KMS-11 (cell line): ENCODE results near the gene BNIP5.

Experiments used
- H2AFZ ChIP-seq: fragments of 200-600 bp; sonication (generic); 2 replicates; pipeline ENCODE4 v1.6.1; 2016; ENCODE audit warnings: antibody characterized with exemption, mixed run types, low read depth
- H3K27ac ChIP-seq: fragments of 200-600 bp; sonication (generic); 2 replicates; pipeline ENCODE4 v1.6.1; 2016; ENCODE audit warnings: mild to moderate bottlenecking, mixed run types
- H3K27me3 ChIP-seq: fragments of 200-600 bp; sonication (generic); 2 replicates; pipeline ENCODE4 v1.6.1; 2017; ENCODE audit warnings: mild to moderate bottlenecking, low read depth, mixed run types, moderate library complexity; ENCODE audit not compliant: insufficient read depth
- H3K36me3 ChIP-seq: fragments of 200-600 bp; sonication (generic); 2 replicates; pipeline ENCODE4 v1.6.1; 2017; ENCODE audit warnings: mild to moderate bottlenecking, mixed run types; ENCODE audit not compliant: insufficient read depth
- H3K4me1 ChIP-seq: fragments of 200-600 bp; sonication (generic); 2 replicates; pipeline ENCODE4 v1.6.1; 2016; ENCODE audit warnings: mild to moderate bottlenecking, low read depth, mixed run types; ENCODE audit not compliant: poor library complexity, severe bottlenecking
- H3K4me2 ChIP-seq: fragments of 200-600 bp; sonication (generic); 2 replicates; pipeline ENCODE4 v1.7.0; 2016; ENCODE audit warnings: mild to moderate bottlenecking, mixed run types
- H3K4me3 ChIP-seq: fragments of 200-600 bp; sonication (generic); IDR thresholded peaks from 2 replicates; pipeline ENCODE4 v1.6.1; 2017; ENCODE audit warnings: low read depth, low read length, mixed read lengths; ENCODE audit not compliant: insufficient read depth
- H3K79me2 ChIP-seq: fragments of 200-600 bp; sonication (generic); 2 replicates; pipeline ENCODE4 v1.6.1; 2016; ENCODE audit warnings: low read depth, mixed run types; ENCODE audit not compliant: insufficient read depth
- H3K9ac ChIP-seq: fragments of 200-600 bp; sonication (generic); 2 replicates; pipeline ENCODE4 v1.6.1; 2016; ENCODE audit warnings: mild to moderate bottlenecking, mixed run types
- H4K20me1 ChIP-seq: fragments of 200-600 bp; sonication (generic); 2 replicates; pipeline ENCODE4 v1.6.1; 2016; ENCODE audit warnings: mild to moderate bottlenecking, mixed run types; ENCODE audit not compliant: insufficient read depth
- CTCF ChIP-seq: fragments of 200-600 bp; sonication (generic); conservative IDR thresholded peaks from 2 replicates; pipeline ENCODE4 v1.6.1; 2017; ENCODE audit warnings: low read depth, mild to moderate bottlenecking, antibody characterized with exemption, low read length, moderate library complexity, mixed read lengths

Gene BNIP5

GRCh38 chr6:36381502-36382389, 45.1 kb upstream of the BNIP5 start:
- no peak overlapping the region for H2AFZ ChIP-seq
- no peaks in the 10 kb centered on the region for H3K27me3 ChIP-seq
- no peaks in the 10 kb centered on the region for H3K4me1 ChIP-seq
- H4K20me1 ChIP-seq: no peaks in the 10 kb centered on the region
- no peaks in the 10 kb centered on the region for H3K79me2 ChIP-seq
- no peak overlapping the region for H3K9ac ChIP-seq
- no peak overlapping the region for H3K4me3 ChIP-seq
- H3K4me2 ChIP-seq: no peak overlapping the region
- TF ChIP-seq CTCF: no peak
- H3K27ac ChIP-seq: no peak overlapping the region
- H3K36me3 ChIP-seq: no peaks in the 10 kb centered on the region

GRCh38 chr6:36380166-36380565, 43.5 kb upstream of the BNIP5 start:
- Histone ChIP-seq H3K79me2 (no peaks in the 10 kb centered on the region), H3K9ac (no peak overlapping the region), H3K27me3 (no peaks in the 10 kb centered on the region), H2AFZ (no peak overlapping the region), H3K27ac (no peak overlapping the region), H3K36me3 (no peaks in the 10 kb centered on the region), H3K4me3 (no peak overlapping the region), H3K4me1 (no peaks in the 10 kb centered on the region), H4K20me1 (no peaks in the 10 kb centered on the region), H3K4me2 (no peak overlapping the region)
- TF ChIP-seq CTCF: no peak

- Histone ChIP-seq H3K79me2 (no peaks in the 10 kb centered on the region), H3K4me1 (no peaks in the 10 kb centered on the region), H3K36me3 (no peaks in the 10 kb centered on the region), H3K9ac (no peak overlapping the region), H3K27me3 (no peaks in the 10 kb centered on the region), H3K4me2 (no peak overlapping the region), H3K27ac (no peak overlapping the region), H2AFZ (no peak overlapping the region), H3K4me3 (no peak overlapping the region), H4K20me1 (no peaks in the 10 kb centered on the region)
- TF ChIP-seq CTCF: no peak
Observed at GRCh38 chr6:36378936-36379335, 42.2 kb upstream of the BNIP5 start.

DNA sequence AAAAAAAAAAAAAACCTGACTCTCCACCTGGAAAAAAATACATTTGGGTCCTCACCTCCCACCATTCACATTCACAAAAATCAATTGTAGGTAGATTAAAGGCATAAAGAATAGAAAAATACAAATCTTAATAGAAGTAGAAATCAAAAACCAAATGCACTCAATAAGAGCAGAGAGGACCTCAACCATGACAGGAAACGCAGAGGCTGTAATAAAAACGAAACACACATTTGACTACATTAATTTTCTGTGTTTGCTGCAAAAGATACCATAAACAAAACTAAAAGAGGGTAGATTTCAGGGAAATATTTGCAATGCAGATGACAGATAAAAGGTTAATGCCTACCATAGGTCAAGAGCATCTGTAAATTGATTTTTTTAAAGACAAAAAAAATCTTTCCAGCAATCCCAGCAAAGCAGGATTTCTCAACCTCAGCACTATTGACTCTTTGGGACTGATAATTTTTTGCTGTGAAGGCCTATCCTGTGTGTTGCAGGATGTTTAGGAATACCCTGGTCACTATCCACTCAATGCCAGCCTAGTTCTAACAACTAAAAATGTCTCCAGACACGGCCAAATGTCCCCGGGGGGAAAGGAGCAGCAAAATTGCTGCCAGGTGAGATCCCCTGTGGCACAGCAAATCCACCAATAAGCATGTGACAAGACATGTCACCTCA, 41.7 kb upstream of the BNIP5 start:
- no peak overlapping the region for H3K27ac ChIP-seq
- no peaks in the 10 kb centered on the region for H3K27me3 ChIP-seq
- H3K4me2 ChIP-seq: no peak overlapping the region
- H3K4me1 ChIP-seq: no peaks in the 10 kb centered on the region
- no peak overlapping the region for H3K9ac ChIP-seq
- H3K4me3 ChIP-seq: no peak overlapping the region
- no peaks in the 10 kb centered on the region for H3K79me2 ChIP-seq
- no peak for TF ChIP-seq CTCF
- H3K36me3 ChIP-seq: no peaks in the 10 kb centered on the region
- no peaks in the 10 kb centered on the region for H4K20me1 ChIP-seq
- no peak overlapping the region for H2AFZ ChIP-seq
